ENCODE measurements around the gene CRYBB3. TPM values are rescaled to one million over a fixed set of nuclear protein-coding genes. Genes with fewer than 3 reads are reported as not detected.

The CRYBB3 gene
- total RNA-seq, 4 donors from 2014 or later, result not detected

DNA sequence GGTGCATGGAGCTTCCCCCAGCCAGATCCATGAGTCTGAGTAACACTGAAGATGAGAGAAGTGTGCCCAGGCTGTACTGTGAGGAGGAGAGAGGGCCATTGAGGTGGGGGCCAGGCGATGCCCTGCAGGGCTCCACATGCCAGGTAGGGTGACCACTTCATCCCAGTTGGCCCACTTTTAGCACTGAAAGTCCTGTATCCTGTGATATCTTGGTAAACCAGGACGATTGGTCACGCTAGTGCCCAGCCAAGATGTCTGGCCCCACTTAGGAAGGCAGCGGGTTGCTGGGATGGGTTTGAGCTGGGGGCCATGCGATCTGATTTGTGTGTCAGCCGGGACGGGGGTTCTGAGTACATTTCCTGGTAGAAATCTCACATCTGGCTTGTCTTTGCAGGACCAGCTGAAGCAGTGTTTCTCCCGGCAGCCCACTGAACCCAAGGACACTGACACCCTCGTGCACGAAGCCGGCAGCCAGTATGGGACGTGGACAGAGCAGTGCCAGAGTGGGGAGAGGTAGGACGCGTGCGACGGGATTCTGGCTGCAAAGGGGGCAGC lies 29.2 kb upstream of the CRYBB3 start:
- WGBS, 2 donors, result 89 to 98% methylated on average over 4 to 15 of the region's 16 CpGs
- Histone ChIP-seq H3K9me3 (no peaks in the 10 kb centered on the region), H3K4me1 (peaks cover 12 to 62% (median 21%) of the 10 kb centered on the region in 3 donors), H3K27me3 (no peaks in the 10 kb centered on the region), H3K27ac (no peak overlapping the region), H3K36me3 (peaks cover 7 to 53% (median 19%) of the 10 kb centered on the region in 3 donors), H3K4me3 (no peak overlapping the region)
- TF ChIP-seq, protein P1, sequence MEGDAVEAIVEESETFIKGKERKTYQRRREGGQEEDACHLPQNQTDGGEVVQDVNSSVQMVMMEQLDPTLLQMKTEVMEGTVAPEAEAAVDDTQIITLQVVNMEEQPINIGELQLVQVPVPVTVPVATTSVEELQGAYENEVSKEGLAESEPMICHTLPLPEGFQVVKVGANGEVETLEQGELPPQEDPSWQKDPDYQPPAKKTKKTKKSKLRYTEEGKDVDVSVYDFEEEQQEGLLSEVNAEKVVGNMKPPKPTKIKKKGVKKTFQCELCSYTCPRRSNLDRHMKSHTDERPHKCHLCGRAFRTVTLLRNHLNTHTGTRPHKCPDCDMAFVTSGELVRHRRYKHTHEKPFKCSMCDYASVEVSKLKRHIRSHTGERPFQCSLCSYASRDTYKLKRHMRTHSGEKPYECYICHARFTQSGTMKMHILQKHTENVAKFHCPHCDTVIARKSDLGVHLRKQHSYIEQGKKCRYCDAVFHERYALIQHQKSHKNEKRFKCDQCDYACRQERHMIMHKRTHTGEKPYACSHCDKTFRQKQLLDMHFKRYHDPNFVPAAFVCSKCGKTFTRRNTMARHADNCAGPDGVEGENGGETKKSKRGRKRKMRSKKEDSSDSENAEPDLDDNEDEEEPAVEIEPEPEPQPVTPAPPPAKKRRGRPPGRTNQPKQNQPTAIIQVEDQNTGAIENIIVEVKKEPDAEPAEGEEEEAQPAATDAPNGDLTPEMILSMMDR (IDR thresholded peaks at IDR 0.05), result no peak
- TF ChIP-seq POLR2A (IDR thresholded peaks at IDR 0.05), result no peak
- no peak for DNase-seq
- intact Hi-C loops (cut with DNase I), result no loop called here

DNA sequence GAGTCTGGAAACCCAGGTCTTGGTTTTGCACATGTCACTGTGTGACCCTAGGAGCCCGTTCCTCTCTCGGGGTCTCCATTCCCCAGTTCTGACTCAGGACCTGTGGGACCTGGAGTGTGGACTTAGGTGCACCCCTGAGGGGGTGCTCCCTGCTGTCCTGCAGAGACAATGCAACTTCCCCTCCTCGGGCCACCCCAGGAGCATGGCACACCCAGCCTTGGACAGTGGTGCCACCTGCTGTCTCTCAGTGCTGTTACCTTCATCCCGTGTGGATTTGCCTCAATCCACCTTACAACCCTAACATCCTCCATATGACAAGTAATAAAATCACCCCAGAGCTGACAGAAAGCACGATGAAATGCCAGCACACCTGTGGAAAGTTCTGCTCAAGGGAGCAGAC lies 27.5 kb upstream of the CRYBB3 start:
- TF ChIP-seq, protein P1 (IDR thresholded peaks at IDR 0.05), result peak in 5 of 6 experiments; percentile 25 to 62 (median 49)
- TF ChIP-seq POLR2A (IDR thresholded peaks at IDR 0.05), result no peak
- Histone ChIP-seq H3K9me3 (no peaks in the 10 kb centered on the region), H3K27me3 (no peaks in the 10 kb centered on the region), H3K36me3 (peaks cover 7 to 70% (median 21%) of the 10 kb centered on the region in 3 donors), H3K4me3 (no peak overlapping the region), H3K4me1 (peaks cover 0 to 62% (median 18%) of the 10 kb centered on the region in 3 donors), H3K27ac (no peak overlapping the region)
- no peak for DNase-seq
- WGBS, 2 donors, result 59% methylated on average over 4 to 5 of the region's 5 CpGs
- intact Hi-C loops (cut with DNase I), result no loop called here

DNA sequence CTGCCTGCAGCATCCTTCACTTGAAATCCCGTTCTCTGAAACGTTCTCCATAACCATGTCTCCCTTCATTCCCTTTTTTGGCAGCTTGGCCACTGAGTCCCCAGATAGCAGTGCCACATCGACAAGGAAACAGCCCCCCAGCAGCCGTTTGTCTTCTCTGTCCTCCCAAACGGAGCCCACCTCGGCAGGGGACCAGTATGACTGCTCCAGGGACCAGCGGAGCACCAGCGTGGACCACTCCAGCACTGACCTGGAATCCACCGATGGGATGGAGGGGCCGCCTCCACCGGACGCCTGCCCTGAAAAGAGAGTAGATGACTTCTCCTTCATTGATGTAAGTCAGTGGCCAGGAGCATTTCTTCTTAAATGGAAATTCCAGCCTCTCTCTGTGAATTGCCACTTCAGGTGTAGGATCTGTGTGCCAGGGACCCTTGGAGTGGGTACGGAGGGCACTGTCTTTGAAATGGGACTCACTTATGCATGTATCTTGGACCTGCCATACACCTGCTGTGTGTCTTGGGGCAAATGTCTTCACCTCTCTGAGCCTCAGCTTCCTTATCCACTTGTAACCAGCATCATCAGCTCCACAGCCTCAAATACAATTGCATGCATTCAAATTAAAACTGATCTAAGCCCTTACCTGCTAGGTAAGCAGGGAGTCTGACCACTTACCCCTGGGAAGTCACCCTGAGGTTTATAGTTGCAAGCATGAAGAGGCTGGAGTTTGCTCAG lies 25.3 kb upstream of the CRYBB3 start:
- H3K36me3 ChIP-seq, result peaks cover 9 to 92% (median 33%) of the 10 kb centered on the region in 3 donors
- H3K27me3 ChIP-seq, result no peaks in the 10 kb centered on the region
- H3K27ac ChIP-seq, result no peak overlapping the region
- WGBS, 2 donors, result 83% methylated on average over 10 to 12 of the region's 13 CpGs
- intact Hi-C loops (cut with DNase I), result no loop called here
- TF ChIP-seq, protein P1 (IDR thresholded peaks at IDR 0.05), result no peak
- no peak for TF ChIP-seq POLR2A (IDR thresholded peaks at IDR 0.05)
- peaks cover 0 to 2% (median 0%) of the 10 kb centered on the region in 3 donors for H3K9me3 ChIP-seq
- no peak overlapping the region for H3K4me3 ChIP-seq
- peaks cover 0 to 42% (median 13%) of the 10 kb centered on the region in 3 donors for H3K4me1 ChIP-seq
- DNase-seq, result no peak

DNA sequence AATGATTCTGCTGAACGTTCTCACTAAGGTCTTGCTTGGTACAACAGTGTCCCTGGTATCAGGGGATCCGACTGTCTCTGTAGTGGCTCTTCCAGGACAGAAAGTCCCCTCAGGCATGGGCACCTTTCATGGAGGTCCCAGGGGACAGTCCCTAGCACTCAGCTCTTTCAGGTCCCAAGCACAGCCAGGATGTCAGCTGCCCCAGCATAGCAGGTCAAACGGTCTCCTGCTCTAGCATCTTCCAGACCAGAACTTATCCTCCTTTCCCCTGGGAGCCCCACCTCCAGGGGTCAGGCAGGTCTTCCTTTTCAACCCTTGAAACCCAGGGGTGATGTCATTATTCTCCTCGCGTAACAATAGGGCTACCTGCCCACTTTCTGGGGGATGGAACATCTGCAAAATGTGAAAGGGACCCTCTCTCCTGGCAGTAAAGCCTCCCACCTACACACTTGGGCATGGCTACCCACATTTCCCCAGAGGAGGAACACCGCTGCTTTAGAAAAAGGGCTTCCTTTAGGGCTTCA lies 24.7 kb upstream of the CRYBB3 start:
- Histone ChIP-seq H3K36me3 (peaks cover 12 to 98% (median 36%) of the 10 kb centered on the region in 3 donors), H3K9me3 (peaks cover 0 to 6% (median 0%) of the 10 kb centered on the region in 3 donors), H3K27ac (peak overlapping the region in 2 of 4 donors; percentile 66 to 71), H3K4me1 (peaks cover 0 to 35% (median 9%) of the 10 kb centered on the region in 3 donors), H3K4me3 (no peak overlapping the region), H3K27me3 (no peaks in the 10 kb centered on the region)
- TF ChIP-seq, protein P1 (IDR thresholded peaks at IDR 0.05), result no peak
- TF ChIP-seq POLR2A (IDR thresholded peaks at IDR 0.05), result no peak
- no peak for DNase-seq
- WGBS, 2 donors, result 77% methylated on average over 5 to 6 of the region's 6 CpGs
- intact Hi-C loops (cut with DNase I), result no loop called here

DNA sequence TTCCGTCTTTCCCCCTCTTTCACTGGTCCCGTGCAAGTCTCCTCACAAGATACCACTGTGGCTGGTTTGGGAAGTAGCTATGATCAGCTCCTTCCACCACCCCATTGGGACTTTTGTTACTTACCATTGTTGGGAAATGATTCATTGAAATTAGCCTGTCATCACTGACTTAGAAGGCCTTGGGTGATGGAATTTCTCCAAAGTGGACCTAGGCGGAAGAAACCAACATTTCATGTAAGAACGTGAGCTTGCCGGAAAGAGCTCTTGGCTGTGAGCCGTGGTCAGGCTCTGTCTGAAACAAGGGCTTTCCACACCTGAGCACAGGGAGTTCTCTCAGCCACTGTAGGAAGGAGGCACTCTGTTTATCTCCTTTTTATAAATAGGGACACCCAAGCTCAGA lies 23.5 kb upstream of the CRYBB3 start:
- Histone ChIP-seq H3K4me1 (peaks cover 0 to 30% (median 9%) of the 10 kb centered on the region in 3 donors), H3K36me3 (peaks cover 12 to 100% (median 36%) of the 10 kb centered on the region in 3 donors), H3K9me3 (peaks cover 0 to 6% (median 0%) of the 10 kb centered on the region in 3 donors), H3K27ac (peak overlapping the region; percentile 57 to 77 (median 68)), H3K27me3 (no peaks in the 10 kb centered on the region), H3K4me3 (no peak overlapping the region)
- no peak for DNase-seq
- 47 to 66% methylated on average over 5 to 6 of the region's 6 CpGs for WGBS, 2 donors
- intact Hi-C loops (cut with DNase I), result no loop called here
- TF ChIP-seq, protein P1 (IDR thresholded peaks at IDR 0.05), result no peak
- TF ChIP-seq POLR2A (IDR thresholded peaks at IDR 0.05), result no peak
